Nephron progenitor cell (in vitro differentiated cells): Measurements from ENCODE around the gene NETO1.

Experiments used
- DNase-seq: peaks from one replicate; pipeline ENCODE4 v3.0.0; 2021
- H3K27ac Mint-ChIP-seq: 2 replicates; pipeline ENCODE4 v1.8.0; 2021; ENCODE audit warnings: mild to moderate bottlenecking, moderate library complexity, mixed read lengths
- H3K27me3 Mint-ChIP-seq: 2 replicates; pipeline ENCODE4 v1.8.0; 2021; ENCODE audit warnings: mild to moderate bottlenecking, low read depth, mixed read lengths; ENCODE audit not compliant: poor library complexity
- H3K36me3 Mint-ChIP-seq: 2 replicates; pipeline ENCODE4 v1.8.0; 2021; ENCODE audit warnings: low read depth, mixed read lengths
- H3K4me1 Mint-ChIP-seq: 2 replicates; pipeline ENCODE4 v1.8.0; 2021; ENCODE audit warnings: mixed read lengths
- H3K4me3 Mint-ChIP-seq: 2 replicates; pipeline ENCODE4 v1.8.0; 2021; ENCODE audit warnings: mild to moderate bottlenecking, moderate library complexity, mixed read lengths
- H3K9me3 Mint-ChIP-seq: 2 replicates; pipeline ENCODE4 v1.8.0; 2021; ENCODE audit warnings: mild to moderate bottlenecking, moderate library complexity, mixed read lengths
- TF ChIP-seq, protein P1 (sequence below): fragments of 200-600 bp; sonication (generic); IDR thresholded peaks from 2 replicates; pipeline ENCODE4 v1.5.0; 2021; ENCODE audit warnings: antibody characterized with exemption

Gene NETO1

DNA sequence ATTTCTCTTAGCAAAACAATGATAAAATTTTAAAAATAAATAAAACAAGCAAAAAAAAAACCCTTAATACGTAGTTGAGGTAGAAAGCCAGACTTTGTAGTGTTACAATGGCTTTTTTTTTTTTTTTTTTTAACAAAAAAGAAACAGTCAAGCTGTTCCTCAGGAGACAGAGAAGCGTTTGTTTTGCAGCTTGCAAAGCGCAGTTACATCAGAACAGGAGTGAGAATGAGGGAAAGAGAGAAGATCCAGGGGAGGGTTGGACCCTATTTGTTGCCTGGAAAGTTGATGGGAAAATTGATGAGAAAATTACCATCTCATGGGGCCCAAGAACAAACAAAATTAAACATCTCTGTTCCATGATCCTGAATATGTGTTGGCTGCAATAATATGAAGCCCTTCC, 146.5 kb downstream of the NETO1 start:
- Mint-ChIP-seq H3K27ac (no peak overlapping the region), H3K4me3 (no peak overlapping the region), H3K27me3 (no peaks in the 10 kb centered on the region), H3K36me3 (no peaks in the 10 kb centered on the region), H3K9me3 (peaks cover 14% of the 10 kb centered on the region), H3K4me1 (no peaks in the 10 kb centered on the region)
- DNase-seq: no peak
- TF ChIP-seq, protein P1, sequence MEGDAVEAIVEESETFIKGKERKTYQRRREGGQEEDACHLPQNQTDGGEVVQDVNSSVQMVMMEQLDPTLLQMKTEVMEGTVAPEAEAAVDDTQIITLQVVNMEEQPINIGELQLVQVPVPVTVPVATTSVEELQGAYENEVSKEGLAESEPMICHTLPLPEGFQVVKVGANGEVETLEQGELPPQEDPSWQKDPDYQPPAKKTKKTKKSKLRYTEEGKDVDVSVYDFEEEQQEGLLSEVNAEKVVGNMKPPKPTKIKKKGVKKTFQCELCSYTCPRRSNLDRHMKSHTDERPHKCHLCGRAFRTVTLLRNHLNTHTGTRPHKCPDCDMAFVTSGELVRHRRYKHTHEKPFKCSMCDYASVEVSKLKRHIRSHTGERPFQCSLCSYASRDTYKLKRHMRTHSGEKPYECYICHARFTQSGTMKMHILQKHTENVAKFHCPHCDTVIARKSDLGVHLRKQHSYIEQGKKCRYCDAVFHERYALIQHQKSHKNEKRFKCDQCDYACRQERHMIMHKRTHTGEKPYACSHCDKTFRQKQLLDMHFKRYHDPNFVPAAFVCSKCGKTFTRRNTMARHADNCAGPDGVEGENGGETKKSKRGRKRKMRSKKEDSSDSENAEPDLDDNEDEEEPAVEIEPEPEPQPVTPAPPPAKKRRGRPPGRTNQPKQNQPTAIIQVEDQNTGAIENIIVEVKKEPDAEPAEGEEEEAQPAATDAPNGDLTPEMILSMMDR: no peak

DNA sequence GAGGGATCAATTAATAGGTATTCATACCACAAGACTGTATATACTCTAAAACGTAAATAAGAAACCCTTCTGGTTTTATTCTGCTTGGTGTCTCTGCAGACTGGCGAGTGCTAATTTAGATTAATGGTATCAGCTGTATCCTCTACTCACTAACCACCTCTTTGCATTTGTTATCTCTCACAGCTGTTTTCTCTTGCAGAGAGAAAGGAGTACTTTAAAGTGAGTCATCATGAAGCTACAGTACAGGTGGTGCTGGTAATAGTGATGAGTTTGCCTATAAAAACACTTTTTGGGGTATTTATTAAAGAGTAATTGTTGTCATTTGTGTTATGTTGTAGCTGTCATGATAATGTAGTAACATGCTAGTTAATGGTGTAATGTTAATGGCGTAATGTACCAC, 147.7 kb downstream of the NETO1 start:
- no peaks in the 10 kb centered on the region for H3K4me1 Mint-ChIP-seq
- no peaks in the 10 kb centered on the region for H3K36me3 Mint-ChIP-seq
- H3K4me3 Mint-ChIP-seq: no peak overlapping the region
- no peak overlapping the region for H3K27ac Mint-ChIP-seq
- no peaks in the 10 kb centered on the region for H3K27me3 Mint-ChIP-seq
- TF ChIP-seq, protein P1: no peak
- no peak for DNase-seq
- H3K9me3 Mint-ChIP-seq: peaks cover 2% of the 10 kb centered on the region

DNA sequence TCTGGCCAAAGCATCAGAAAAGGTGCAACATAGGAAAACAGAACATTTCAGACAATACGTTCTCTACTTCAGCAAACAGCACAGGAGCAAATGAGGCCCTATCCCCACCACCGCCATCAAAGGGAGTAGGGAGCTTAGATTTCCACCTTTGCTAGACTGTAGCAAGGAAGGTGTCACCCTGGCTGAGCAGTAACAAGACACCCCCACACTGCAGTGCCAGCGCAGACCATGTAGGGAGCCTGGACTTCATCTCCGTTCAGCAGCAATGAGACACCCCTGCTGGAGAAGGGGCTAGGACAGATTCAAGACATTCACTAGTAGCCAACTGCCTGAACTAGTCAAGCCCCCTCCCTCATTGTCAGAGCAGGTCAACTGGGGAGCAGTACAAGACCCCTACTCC, 163.6 kb downstream of the NETO1 start:
- Mint-ChIP-seq H3K4me1 (peaks cover 19% of the 10 kb centered on the region), H3K27ac (no peak overlapping the region), H3K36me3 (no peaks in the 10 kb centered on the region), H3K4me3 (no peak overlapping the region), H3K27me3 (peaks cover 8% of the 10 kb centered on the region), H3K9me3 (no peaks in the 10 kb centered on the region)
- no peak for DNase-seq
- TF ChIP-seq, protein P1: no peak

DNA sequence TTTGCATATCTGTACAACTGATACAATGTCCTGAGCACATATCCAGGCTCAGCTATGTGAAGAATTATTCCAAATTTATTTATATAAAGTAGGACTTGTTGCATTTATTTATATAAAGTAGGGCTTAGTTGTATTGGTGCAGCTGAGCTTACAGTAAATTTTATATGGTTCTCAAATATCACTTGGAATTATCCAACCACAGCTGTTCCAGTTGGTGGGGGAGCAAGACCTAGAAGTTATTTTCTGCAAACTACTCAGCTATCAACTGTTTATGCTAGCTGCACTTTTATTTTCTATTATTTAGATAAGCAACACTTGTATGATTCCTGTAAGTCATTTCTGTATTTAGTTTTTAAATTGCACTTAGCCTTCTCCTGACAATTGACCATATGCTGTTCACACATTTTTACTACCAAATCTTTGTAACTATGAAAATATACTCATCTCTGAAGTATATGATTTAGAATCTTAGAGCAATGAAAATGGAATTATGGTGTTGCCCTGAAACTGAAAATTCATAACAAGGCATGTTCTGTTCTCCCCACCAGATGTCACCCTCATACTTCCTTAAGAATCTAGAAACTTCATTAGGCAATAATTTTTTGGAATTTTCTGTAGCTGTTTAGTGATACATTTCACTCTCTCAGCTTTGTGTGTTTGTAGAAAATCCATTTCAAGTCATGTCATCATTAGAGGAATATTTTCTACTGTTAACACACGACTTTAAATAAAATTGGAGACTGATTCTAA, 166.7 kb downstream of the NETO1 start:
- DNase-seq: no peak

DNA sequence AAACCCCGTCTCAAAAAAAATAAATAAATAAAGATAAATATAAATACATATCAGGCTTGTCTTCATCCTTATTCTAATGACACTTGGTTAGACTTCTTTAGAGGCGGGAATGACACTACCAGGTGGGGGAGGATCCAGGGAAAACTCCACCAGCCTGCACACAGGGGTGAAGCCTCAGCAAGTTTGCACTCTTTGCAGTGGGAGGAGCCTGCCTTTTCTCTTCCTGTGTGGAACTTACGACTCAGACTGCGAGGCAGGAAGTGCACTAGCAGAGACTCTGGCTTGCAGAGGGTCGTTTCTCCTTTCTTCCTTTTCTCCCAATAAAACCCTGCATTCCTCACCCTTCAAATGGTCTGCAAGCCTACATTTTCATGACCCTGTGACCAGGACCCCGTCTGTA, 170.1 kb downstream of the NETO1 start:
- DNase-seq: no peak
- Mint-ChIP-seq H3K27ac (no peak overlapping the region), H3K9me3 (no peaks in the 10 kb centered on the region), H3K4me3 (no peak overlapping the region), H3K36me3 (no peaks in the 10 kb centered on the region), H3K27me3 (peaks cover under 1% of the 10 kb centered on the region), H3K4me1 (peaks cover 15% of the 10 kb centered on the region)
- TF ChIP-seq, protein P1: no peak

More for the DNA sequence above, 166.7 kb downstream of the NETO1 start:
- Mint-ChIP-seq H3K4me3 (no peak overlapping the region), H3K27me3 (peaks cover 8% of the 10 kb centered on the region), H3K36me3 (no peaks in the 10 kb centered on the region), H3K9me3 (no peaks in the 10 kb centered on the region), H3K27ac (no peak overlapping the region), H3K4me1 (peaks cover 19% of the 10 kb centered on the region)
- TF ChIP-seq, protein P1: peak; percentile 47

DNA sequence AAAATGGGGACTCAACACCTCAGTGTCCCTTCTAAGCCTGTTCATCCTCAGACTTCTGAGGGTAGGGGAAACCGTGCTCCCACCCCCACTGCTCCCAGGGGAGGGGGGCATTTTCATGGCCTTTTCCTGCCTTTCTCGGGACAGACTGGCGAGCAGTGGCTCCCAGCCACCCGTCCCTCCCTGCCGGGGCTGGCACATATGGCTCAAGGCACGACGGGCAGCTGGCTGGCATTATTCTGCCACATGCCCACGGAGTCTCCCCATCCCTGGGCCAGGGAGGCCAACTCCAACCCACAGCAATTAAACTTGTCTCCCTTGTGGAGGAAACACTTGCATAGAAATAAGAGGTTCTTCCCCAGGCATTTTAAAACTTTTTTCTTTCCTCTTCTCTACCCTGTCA, 175.2 kb downstream of the NETO1 start:
- Mint-ChIP-seq H3K4me3 (peak overlapping the region; percentile 75), H3K4me1 (peaks cover 24% of the 10 kb centered on the region), H3K36me3 (no peaks in the 10 kb centered on the region), H3K27ac (no peak overlapping the region), H3K27me3 (no peaks in the 10 kb centered on the region), H3K9me3 (no peaks in the 10 kb centered on the region)
- TF ChIP-seq, protein P1: no peak
- DNase-seq: no peak
